GM18868 (cell line): ENCODE results near the gene SLC4A3.
A peak's percentile ranks its signal among the peaks of the same experiment; 100 is the strongest.

Experiments used
- ATAC-seq: cut with Tn5 transposase; IDR thresholded peaks from one replicate; pipeline ENCODE4 v1.9.1; 2021; ENCODE audit warnings: mild to moderate bottlenecking, moderate library complexity; ENCODE audit not compliant: unreplicated experiment

SLC4A3 gene

GRCh38 chr2:219627103-219628100, at the start of gene SLC4A3:
TSS of gene SLC4A3 (plus strand) at chr2:219627630. CDS start at chr2:219627993, 363 bp downstream.
- ATAC-seq = no peak

- no peak for ATAC-seq
Measured at GRCh38 chr2:219578811-219579613, 48.4 kb upstream of the SLC4A3 start.

GRCh38 chr2:219581346-219581745, 46.1 kb upstream of the SLC4A3 start:
- no peak for ATAC-seq

- no peak for ATAC-seq
Measured at GRCh38 chr2:219591091-219591490, 36.3 kb upstream of the SLC4A3 start.

GRCh38 chr2:219592736-219593135, 34.7 kb upstream of the SLC4A3 start:
- no peak for ATAC-seq

- no peak for ATAC-seq
Measured at GRCh38 chr2:219593154-219593553, 34.3 kb upstream of the SLC4A3 start.

GRCh38 chr2:219595256-219595655, 32.2 kb upstream of the SLC4A3 start:
- ATAC-seq = no peak

GRCh38 chr2:219596954-219597551, 30.4 kb upstream of the SLC4A3 start:
- ATAC-seq = no peak

- ATAC-seq = peak; percentile 93
Measured at GRCh38 chr2:219597552-219598307, 29.7 kb upstream of the SLC4A3 start, which contains the start of gene STK11IP. TSS of gene STK11IP (plus strand) at chr2:219597857. CDS start at chr2:219598120, 263 bp downstream.

GRCh38 chr2:219598308-219599078, 28.9 kb upstream of the SLC4A3 start:
- no peak for ATAC-seq

GRCh38 chr2:219603771-219604170, 23.7 kb upstream of the SLC4A3 start:
- ATAC-seq = peak; percentile 62

- no peak for ATAC-seq
Measured at GRCh38 chr2:219605607-219605954, 21.8 kb upstream of the SLC4A3 start.

GRCh38 chr2:219607931-219608330, 19.5 kb upstream of the SLC4A3 start:
- no peak for ATAC-seq

- no peak for ATAC-seq
Measured at GRCh38 chr2:219608399-219608964, 18.9 kb upstream of the SLC4A3 start.

GRCh38 chr2:219609149-219609750, 18.2 kb upstream of the SLC4A3 start:
- ATAC-seq = no peak

- no peak for ATAC-seq
Measured at GRCh38 chr2:219611306-219611705, 16.1 kb upstream of the SLC4A3 start.

GRCh38 chr2:219611866-219612576, 15.4 kb upstream of the SLC4A3 start:
- ATAC-seq = no peak

- ATAC-seq = no peak
Measured at GRCh38 chr2:219612577-219613286, 14.7 kb upstream of the SLC4A3 start.
